Rectal smooth muscle tissue (tissue), 1 donor: ENCODE results near the gene HTR3E.
"Not testable (repeated sequence)": the region's sequence is repeated elsewhere in the genome, so short reads cannot be mapped to it uniquely, and the experiment has no call there.

Experiments used
- H3K27ac ChIP-seq: one replicate; pipeline ENCODE4 v1.7.0; 2013; ENCODE audit warnings: low read depth, low read length, inconsistent platforms
- H3K27me3 ChIP-seq: one replicate; pipeline ENCODE4 v1.7.0; 2013; ENCODE audit warnings: low read length; ENCODE audit not compliant: control insufficient read depth, insufficient read depth
- H3K36me3 ChIP-seq: one replicate; pipeline ENCODE4 v1.7.0; 2013; ENCODE audit warnings: low read length; ENCODE audit not compliant: control insufficient read depth, insufficient read depth
- H3K4me1 ChIP-seq: one replicate; pipeline ENCODE4 v1.7.0; 2013; ENCODE audit warnings: low read length; ENCODE audit not compliant: control insufficient read depth, insufficient read depth
- H3K4me3 ChIP-seq: one replicate; pipeline ENCODE4 v1.7.0; 2013; ENCODE audit warnings: low read length
- H3K9ac ChIP-seq: one replicate; pipeline ENCODE4 v1.7.0; 2013; ENCODE audit warnings: low read length

Gene HTR3E

GRCh38 chr3:184096811-184097383, at the start of gene HTR3E:
TSS of gene HTR3E (plus strand) at chr3:184097064. CDS start at chr3:184097530, 466 bp downstream.
- Histone ChIP-seq H3K9ac (no peak within 1 kb of the TSS), H3K4me1 (no peaks in the 10 kb centered on the region), H3K36me3 (no peaks in the 10 kb centered on the region), H3K4me3 (no peak within 1 kb of the TSS), H3K27ac (no peak within 1 kb of the TSS), H3K27me3 (no peaks in the 10 kb centered on the region)

DNA sequence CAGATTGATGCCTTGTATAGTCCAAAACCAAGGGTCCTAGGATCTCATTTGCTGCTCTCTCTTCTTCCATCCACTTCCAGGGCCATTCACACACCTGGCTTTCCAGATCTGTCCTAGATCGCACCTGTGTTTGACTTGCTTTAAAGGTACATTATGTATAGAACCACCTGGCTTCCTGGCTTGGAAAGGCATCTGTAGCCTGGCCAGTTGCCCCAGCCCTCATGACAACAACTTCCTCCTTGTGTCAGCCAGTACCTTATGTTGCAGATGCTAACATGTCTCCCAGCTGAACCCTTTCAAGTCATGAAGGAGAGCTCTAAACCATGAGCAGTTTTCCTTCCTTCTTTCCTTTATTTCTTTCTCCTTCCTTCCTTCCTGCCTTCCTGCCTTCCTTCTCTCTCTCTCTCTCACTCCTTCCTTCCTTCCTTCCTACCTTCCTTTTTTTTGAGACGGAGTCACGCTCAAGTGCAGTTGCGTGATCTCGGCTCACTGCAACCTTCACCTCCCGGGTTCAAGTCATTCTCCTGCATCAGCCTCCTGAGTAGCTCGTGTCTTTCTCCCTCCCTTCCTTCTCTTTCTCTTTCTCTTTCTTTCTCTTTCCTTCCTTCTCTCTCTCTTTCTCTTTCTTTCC, 46.5 kb upstream of the HTR3E start:
- Histone ChIP-seq H3K4me3 (no peak overlapping the region), H3K4me1 (no peaks in the 10 kb centered on the region), H3K9ac (no peak overlapping the region), H3K27ac (no peak overlapping the region), H3K36me3 (no peaks in the 10 kb centered on the region), H3K27me3 (no peaks in the 10 kb centered on the region)

DNA sequence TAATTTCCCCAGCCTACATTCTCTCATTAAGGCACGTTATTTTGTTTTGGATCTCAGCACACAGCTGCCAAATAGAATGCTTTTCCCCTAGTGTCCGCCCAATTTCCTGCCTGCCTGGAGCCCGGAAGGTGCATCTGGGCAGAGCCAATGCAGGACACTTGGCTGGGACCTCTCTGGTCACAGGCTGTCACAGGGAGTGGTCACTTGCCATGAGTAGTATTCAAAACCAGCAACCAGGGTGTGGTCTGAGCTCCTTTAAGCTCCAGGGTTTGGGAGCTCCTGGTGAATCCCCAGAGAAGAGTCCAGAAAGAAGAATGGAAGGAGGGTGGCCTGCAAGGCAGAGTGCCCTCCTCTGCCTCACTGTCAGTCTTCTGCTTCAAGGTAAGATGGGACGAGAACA, 44.1 kb upstream of the HTR3E start, which contains the start of gene HTR3C:
TSS of gene HTR3C (plus strand) at position 281 of the 400 bp plus-strand sequence. CDS start at position 315, 34 bp downstream.
- no peak within 1 kb of the TSS for H3K9ac ChIP-seq
- H3K4me3 ChIP-seq, result no peak within 1 kb of the TSS
- no peaks in the 10 kb centered on the region for H3K4me1 ChIP-seq
- H3K27me3 ChIP-seq, result no peaks in the 10 kb centered on the region
- H3K36me3 ChIP-seq, result no peaks in the 10 kb centered on the region
- no peak within 1 kb of the TSS for H3K27ac ChIP-seq

DNA sequence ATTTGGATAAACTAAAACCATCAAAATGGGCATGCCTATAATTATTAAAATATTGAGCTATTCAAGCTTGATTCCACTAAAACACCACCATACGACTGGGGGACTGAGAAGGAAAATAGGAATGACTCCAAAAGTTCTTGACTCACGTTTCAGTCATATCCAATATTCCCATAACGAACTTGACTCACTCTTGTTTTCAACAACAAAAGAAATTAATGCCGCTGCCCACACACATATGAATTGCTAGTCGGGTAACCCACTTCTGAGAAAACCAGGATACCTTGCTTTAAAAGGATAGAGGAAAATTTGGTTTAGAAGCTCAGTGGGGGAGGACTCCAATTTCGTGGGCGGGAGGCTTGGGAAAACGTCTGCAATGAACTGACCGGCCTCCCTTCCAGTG, 38.8 kb upstream of the HTR3E start:
- no peak overlapping the region for H3K4me3 ChIP-seq
- H3K27me3 ChIP-seq, result no peaks in the 10 kb centered on the region
- no peak overlapping the region for H3K9ac ChIP-seq
- no peak overlapping the region for H3K27ac ChIP-seq
- H3K4me1 ChIP-seq, result no peaks in the 10 kb centered on the region
- no peaks in the 10 kb centered on the region for H3K36me3 ChIP-seq

DNA sequence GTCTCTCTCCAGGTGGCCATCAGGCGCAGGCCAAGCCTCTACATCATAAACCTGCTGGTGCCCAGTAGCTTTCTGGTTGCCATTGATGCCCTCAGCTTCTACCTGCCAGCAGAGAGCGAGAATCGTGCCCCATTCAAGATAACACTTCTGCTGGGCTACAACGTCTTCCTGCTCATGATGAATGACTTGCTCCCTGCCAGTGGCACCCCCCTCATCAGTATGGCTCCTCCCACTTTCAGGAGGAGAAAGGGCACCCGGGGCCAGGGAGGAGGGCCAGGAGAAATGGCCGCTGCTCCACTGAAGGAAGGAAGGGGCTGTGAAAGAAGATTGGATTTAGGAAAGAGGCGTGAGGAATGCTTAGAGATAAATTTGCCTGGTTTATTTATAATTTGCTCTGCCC, 37.4 kb upstream of the HTR3E start:
- no peak overlapping the region for H3K9ac ChIP-seq
- H3K27me3 ChIP-seq, result no peaks in the 10 kb centered on the region
- H3K4me3 ChIP-seq, result no peak overlapping the region
- no peak overlapping the region for H3K27ac ChIP-seq
- no peaks in the 10 kb centered on the region for H3K4me1 ChIP-seq
- H3K36me3 ChIP-seq, result no peaks in the 10 kb centered on the region

DNA sequence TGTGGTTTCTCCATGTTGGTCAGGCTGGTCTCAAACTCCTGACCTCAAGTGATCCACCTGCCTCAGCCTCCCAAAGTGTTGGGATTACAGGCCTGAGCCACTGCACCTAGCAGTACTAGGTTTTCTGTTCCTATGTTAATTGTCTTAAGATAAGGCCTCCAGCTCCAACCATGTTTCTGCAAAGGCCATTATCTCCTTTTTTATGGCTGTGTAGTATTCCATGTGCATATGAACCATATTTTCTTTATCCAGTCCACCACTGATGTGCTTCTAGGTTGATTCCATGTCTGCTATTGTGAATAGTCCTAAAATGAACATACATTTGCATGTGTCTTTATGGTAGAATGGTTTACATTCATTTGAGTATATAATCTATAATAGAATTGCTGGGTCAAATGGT, 34.2 kb upstream of the HTR3E start:
- H3K27ac ChIP-seq, result no peak overlapping the region
- no peaks in the 10 kb centered on the region for H3K4me1 ChIP-seq

DNA sequence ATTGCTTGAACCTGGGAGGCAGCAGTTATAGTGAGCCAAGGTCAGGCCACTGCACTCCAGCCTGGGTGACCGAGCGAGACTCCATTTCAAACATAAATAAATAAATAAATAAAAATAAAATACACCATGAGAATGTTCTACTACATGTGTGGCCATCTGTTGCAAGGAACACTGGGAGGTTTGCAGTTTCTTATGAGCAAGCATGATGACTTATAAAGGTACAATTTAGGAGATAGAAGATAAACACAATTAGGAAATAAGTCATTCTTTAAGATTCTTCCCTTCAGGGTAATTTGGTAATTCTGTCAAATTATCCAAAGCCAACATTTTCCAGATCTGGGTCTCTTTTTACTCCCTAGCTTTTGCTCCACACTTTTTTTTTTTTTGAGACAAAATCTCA, 30.7 kb upstream of the HTR3E start:
- no peak overlapping the region for H3K4me3 ChIP-seq
- no peaks in the 10 kb centered on the region for H3K27me3 ChIP-seq
- no peaks in the 10 kb centered on the region for H3K4me1 ChIP-seq
- no peak overlapping the region for H3K9ac ChIP-seq
- no peaks in the 10 kb centered on the region for H3K36me3 ChIP-seq
- H3K27ac ChIP-seq, result no peak overlapping the region

More for the DNA sequence above, 34.2 kb upstream of the HTR3E start:
- Histone ChIP-seq H3K27me3 (no peaks in the 10 kb centered on the region), H3K36me3 (no peaks in the 10 kb centered on the region), H3K9ac (no peak overlapping the region), H3K4me3 (no peak overlapping the region)

GRCh38 chr3:184067573-184068055, 29.2 kb upstream of the HTR3E start:
- Histone ChIP-seq H3K27me3 (no peaks in the 10 kb centered on the region), H3K4me3 (no peak overlapping the region), H3K27ac (no peak overlapping the region), H3K36me3 (no peaks in the 10 kb centered on the region), H3K9ac (no peak overlapping the region), H3K4me1 (no peaks in the 10 kb centered on the region)

- Histone ChIP-seq H3K27me3 (no peaks in the 10 kb centered on the region), H3K4me3 (no peak overlapping the region), H3K9ac (no peak overlapping the region), H3K36me3 (no peaks in the 10 kb centered on the region), H3K27ac (no peak overlapping the region), H3K4me1 (no peaks in the 10 kb centered on the region)
Measured at GRCh38 chr3:184068344-184068743, 28.5 kb upstream of the HTR3E start.

DNA sequence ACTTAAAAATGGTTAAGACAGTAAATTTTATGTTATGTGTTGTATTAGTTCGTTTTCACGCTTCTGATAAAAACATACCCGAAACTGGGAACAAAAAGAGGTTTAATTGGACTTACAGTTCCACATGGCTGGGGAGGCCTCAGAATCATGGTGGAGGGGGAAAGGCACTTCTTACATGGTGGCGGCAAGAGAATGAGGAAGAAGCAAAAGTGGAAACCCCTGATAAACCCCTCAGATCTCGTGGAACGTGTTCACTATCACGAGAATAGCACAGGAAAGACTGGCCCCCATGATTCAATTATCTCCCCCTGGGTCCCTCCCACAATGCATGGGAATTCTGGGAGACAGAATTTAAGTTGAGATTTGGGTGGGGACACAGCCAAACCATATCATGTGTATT, 25.7 kb upstream of the HTR3E start:
- not testable (repeated sequence) for H3K9ac ChIP-seq, H3K4me1 ChIP-seq, H3K36me3 ChIP-seq, H3K27ac ChIP-seq, H3K4me3 ChIP-seq, H3K27me3 ChIP-seq

GRCh38 chr3:184073621-184074020, 23.2 kb upstream of the HTR3E start:
- Histone ChIP-seq H3K36me3 (no peaks in the 10 kb centered on the region), H3K9ac (no peak overlapping the region), H3K4me3 (no peak overlapping the region), H3K4me1 (no peaks in the 10 kb centered on the region), H3K27ac (no peak overlapping the region), H3K27me3 (no peaks in the 10 kb centered on the region)

- Histone ChIP-seq H3K9ac (no peak overlapping the region), H3K27ac (no peak overlapping the region), H3K27me3 (no peaks in the 10 kb centered on the region), H3K4me3 (no peak overlapping the region), H3K4me1 (no peaks in the 10 kb centered on the region), H3K36me3 (no peaks in the 10 kb centered on the region)
Measured at GRCh38 chr3:184075901-184076300, 21.0 kb upstream of the HTR3E start.

GRCh38 chr3:184077881-184078280, 19.0 kb upstream of the HTR3E start:
- no peak overlapping the region for H3K4me3 ChIP-seq
- no peak overlapping the region for H3K9ac ChIP-seq
- H3K27me3 ChIP-seq, result no peaks in the 10 kb centered on the region
- H3K27ac ChIP-seq, result no peak overlapping the region
- H3K4me1 ChIP-seq, result no peaks in the 10 kb centered on the region
- no peaks in the 10 kb centered on the region for H3K36me3 ChIP-seq
